ENCODE results near the gene BORCS8.
"Not testable (repeated sequence)": the region's sequence is repeated elsewhere in the genome, so short reads cannot be mapped to it uniquely, and the experiment has no call there.

Gene BORCS8

GRCh38 chr19:19151418-19151817, 40.5 kb downstream of the BORCS8 start:
- TF ChIP-seq GABPA (IDR thresholded peaks at IDR 0.05; ENCODE audit: low read depth) (no peak), POLR2AphosphoS5 (IDR thresholded peaks at IDR 0.05; ENCODE audit: low read depth) (no peak), SPI1 (IDR thresholded peaks at IDR 0.05; ENCODE audit: borderline replicate concordance, low read depth) (no peak), REST (IDR thresholded peaks at IDR 0.05; ENCODE audit: insufficient replicate concordance, low read depth) (no peak)
- TF ChIP-seq, protein P1, sequence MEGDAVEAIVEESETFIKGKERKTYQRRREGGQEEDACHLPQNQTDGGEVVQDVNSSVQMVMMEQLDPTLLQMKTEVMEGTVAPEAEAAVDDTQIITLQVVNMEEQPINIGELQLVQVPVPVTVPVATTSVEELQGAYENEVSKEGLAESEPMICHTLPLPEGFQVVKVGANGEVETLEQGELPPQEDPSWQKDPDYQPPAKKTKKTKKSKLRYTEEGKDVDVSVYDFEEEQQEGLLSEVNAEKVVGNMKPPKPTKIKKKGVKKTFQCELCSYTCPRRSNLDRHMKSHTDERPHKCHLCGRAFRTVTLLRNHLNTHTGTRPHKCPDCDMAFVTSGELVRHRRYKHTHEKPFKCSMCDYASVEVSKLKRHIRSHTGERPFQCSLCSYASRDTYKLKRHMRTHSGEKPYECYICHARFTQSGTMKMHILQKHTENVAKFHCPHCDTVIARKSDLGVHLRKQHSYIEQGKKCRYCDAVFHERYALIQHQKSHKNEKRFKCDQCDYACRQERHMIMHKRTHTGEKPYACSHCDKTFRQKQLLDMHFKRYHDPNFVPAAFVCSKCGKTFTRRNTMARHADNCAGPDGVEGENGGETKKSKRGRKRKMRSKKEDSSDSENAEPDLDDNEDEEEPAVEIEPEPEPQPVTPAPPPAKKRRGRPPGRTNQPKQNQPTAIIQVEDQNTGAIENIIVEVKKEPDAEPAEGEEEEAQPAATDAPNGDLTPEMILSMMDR (IDR thresholded peaks at IDR 0.05; ENCODE audit: insufficient read depth, low read length): no peak
- DNase-seq (ENCODE audit: low read depth in 1 of 2, low spot score in 1 of 2): no peak
- no peaks in the 10 kb centered on the region for H3K27me3 ChIP-seq (ENCODE audit: insufficient read depth, poor library complexity, severe bottlenecking)
- no peak overlapping the region for H3K27ac ChIP-seq (replicated peaks)
- no peak overlapping the region for H3K4me3 ChIP-seq (replicated peaks; ENCODE audit: insufficient read depth, low read length)

DNA sequence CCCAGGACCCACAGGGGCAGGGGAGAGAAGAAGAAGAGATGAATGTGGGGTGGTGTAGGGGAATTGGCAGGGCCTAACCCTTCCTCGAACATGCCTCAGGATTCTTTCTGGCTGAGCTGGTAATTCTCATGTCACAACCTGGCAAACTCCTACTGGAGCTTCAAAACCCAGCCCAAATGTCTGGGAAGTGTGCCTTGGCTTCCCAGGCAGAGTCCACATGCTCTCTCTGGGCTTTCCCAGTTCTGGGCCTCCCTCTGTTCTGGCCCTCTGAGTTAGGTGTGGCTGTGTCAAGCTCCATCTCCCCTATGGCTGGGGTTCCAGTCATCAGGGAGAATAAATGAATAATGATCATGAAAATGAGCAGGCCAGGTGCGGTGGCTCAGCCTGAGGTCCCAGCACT, 42.5 kb downstream of the BORCS8 start:
- H3K27ac ChIP-seq (replicated peaks): no peak overlapping the region
- no peak overlapping the region for H3K4me3 ChIP-seq (replicated peaks; ENCODE audit: insufficient read depth, low read length)
- no peak for DNase-seq (ENCODE audit: low read depth in 1 of 2, low spot score in 1 of 2)
- H3K27me3 ChIP-seq (ENCODE audit: insufficient read depth, poor library complexity, severe bottlenecking): no peaks in the 10 kb centered on the region
- TF ChIP-seq REST (IDR thresholded peaks at IDR 0.05; ENCODE audit: insufficient replicate concordance, low read depth): no peak
- no peak for TF ChIP-seq POLR2AphosphoS5 (IDR thresholded peaks at IDR 0.05; ENCODE audit: low read depth)
- no peak for TF ChIP-seq SPI1 (IDR thresholded peaks at IDR 0.05; ENCODE audit: borderline replicate concordance, low read depth)
- TF ChIP-seq GABPA (IDR thresholded peaks at IDR 0.05; ENCODE audit: low read depth): no peak
- TF ChIP-seq, protein P1 (IDR thresholded peaks at IDR 0.05; ENCODE audit: insufficient read depth, low read length): no peak

- H3K4me3 ChIP-seq (replicated peaks; ENCODE audit: insufficient read depth, low read length); H3K27me3 ChIP-seq (ENCODE audit: insufficient read depth, poor library complexity, severe bottlenecking); DNase-seq (ENCODE audit: low read depth in 1 of 2, low spot score in 1 of 2); H3K27ac ChIP-seq (replicated peaks): not testable (repeated sequence)
These were observed 43.4 kb downstream of the BORCS8 start for GRCh38 chr19:19148504-19148903.

DNA sequence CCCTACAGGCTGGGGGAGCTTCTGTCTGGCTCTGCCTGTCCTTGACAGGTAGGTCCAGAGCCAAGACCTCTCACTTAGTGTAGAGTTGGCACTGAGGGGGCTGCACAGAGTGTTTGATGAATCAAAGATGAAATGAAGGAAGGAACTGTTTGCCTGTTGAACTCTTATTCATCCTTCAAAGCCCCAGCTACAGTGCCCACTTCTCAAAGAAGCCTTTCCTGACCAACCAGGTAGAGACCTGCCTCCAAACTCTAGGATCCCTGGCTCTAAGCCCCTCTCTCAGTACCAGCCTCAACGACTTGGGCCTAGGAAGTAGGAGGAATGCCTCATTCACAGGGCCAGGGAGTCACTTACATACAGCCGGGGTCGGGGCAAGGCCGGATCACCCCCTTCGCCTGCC, 44.6 kb downstream of the BORCS8 start:
- Histone ChIP-seq H3K4me3 (replicated peaks; ENCODE audit: insufficient read depth, low read length) (no peak overlapping the region), H3K27ac (replicated peaks) (no peak overlapping the region), H3K27me3 (ENCODE audit: insufficient read depth, poor library complexity, severe bottlenecking) (no peaks in the 10 kb centered on the region)
- DNase-seq (ENCODE audit: low read depth in 1 of 2, low spot score in 1 of 2): no peak
- no peak for TF ChIP-seq GABPA (IDR thresholded peaks at IDR 0.05; ENCODE audit: low read depth)
- TF ChIP-seq, protein P1 (IDR thresholded peaks at IDR 0.05; ENCODE audit: insufficient read depth, low read length): no peak
- no peak for TF ChIP-seq POLR2AphosphoS5 (IDR thresholded peaks at IDR 0.05; ENCODE audit: low read depth)
- TF ChIP-seq SPI1 (IDR thresholded peaks at IDR 0.05; ENCODE audit: borderline replicate concordance, low read depth): no peak
- no peak for TF ChIP-seq REST (IDR thresholded peaks at IDR 0.05; ENCODE audit: insufficient replicate concordance, low read depth)

All from HL-60 (cell line).